Ishikawa (cell line): ENCODE results near the gene EIF3L.

ENCODE experiments used
- CEBPB ChIP-seq: IDR thresholded peaks from 2 replicates; pipeline ENCODE4 v1.6.1; 2012
- CREB1 ChIP-seq: IDR thresholded peaks from 2 replicates; pipeline ENCODE4 v1.6.1; 2012; ENCODE audit warnings: low read depth
- EGR1 ChIP-seq: IDR thresholded peaks from 2 replicates; pipeline ENCODE4 v1.6.1; 2012
- EP300 ChIP-seq: IDR thresholded peaks from 2 replicates; pipeline ENCODE4 v1.6.1; 2012; ENCODE audit warnings: borderline replicate concordance
- FOXM1 ChIP-seq: IDR thresholded peaks from 2 replicates; pipeline ENCODE4 v1.6.1; 2012; ENCODE audit warnings: low read depth, borderline replicate concordance
- MAX ChIP-seq: IDR thresholded peaks from 2 replicates; pipeline ENCODE4 v1.6.1; 2012
- NFIC ChIP-seq: IDR thresholded peaks from 2 replicates; pipeline ENCODE4 v1.6.1; 2012
- RAD21 ChIP-seq: IDR thresholded peaks from 2 replicates; pipeline ENCODE4 v1.6.1; 2012; ENCODE audit warnings: low read depth
- REST ChIP-seq: IDR thresholded peaks from 2 replicates; pipeline ENCODE4 v1.6.1; 2012; ENCODE audit warnings: low read depth, mild to moderate bottlenecking
- TAF1 ChIP-seq: IDR thresholded peaks from 2 replicates; pipeline ENCODE4 v1.6.1; 2012; ENCODE audit warnings: low read depth, mild to moderate bottlenecking
- TCF12 ChIP-seq: IDR thresholded peaks from 2 replicates; pipeline ENCODE4 v1.6.1; 2012; ENCODE audit warnings: low read depth
- TEAD4 ChIP-seq: IDR thresholded peaks from 2 replicates; pipeline ENCODE4 v1.6.1; 2012
- USF1 ChIP-seq: IDR thresholded peaks from 2 replicates; pipeline ENCODE4 v1.6.1; 2012
- YY1 ChIP-seq: IDR thresholded peaks from 2 replicates; pipeline ENCODE4 v1.6.1; 2012; ENCODE audit warnings: low read depth
- ZBTB7A ChIP-seq: IDR thresholded peaks from 2 replicates; pipeline ENCODE4 v1.6.1; 2012; ENCODE audit warnings: low read depth

The EIF3L gene

GRCh38 chr22:37925767-37926166 lies 76.5 kb downstream of the EIF3L start:
- TF ChIP-seq TCF12 (no peak), TAF1 (no peak), EP300 (no peak), MAX (no peak), USF1 (no peak), EGR1 (no peak), CEBPB (no peak), CREB1 (no peak), RAD21 (no peak), ZBTB7A (no peak), NFIC (no peak), TEAD4 (no peak), YY1 (no peak), FOXM1 (no peak), REST (no peak)

DNA sequence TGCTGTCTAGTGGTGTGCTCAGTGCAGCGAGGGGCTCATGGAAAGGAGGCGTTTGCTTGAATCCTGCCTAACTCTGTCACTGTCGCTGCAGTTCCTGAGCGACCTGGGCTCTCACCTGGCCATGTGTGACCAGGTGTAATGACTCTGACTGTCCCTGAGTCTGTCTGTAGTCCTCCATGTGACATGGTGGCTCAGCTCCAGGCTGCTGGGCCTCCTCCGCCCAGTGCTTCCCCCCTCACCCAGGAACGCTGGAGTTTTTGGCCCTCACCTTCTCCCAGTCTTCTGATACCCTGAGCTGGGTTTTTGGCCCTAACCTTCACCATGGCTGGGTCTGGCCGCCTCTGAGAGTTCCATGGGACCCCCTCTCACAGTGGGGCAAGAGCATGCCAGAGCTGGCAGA lies 77.1 kb downstream of the EIF3L start:
- TF ChIP-seq TEAD4 (no peak), RAD21 (no peak), YY1 (no peak), ZBTB7A (no peak), MAX (no peak), CREB1 (no peak), TAF1 (no peak), CEBPB (no peak), FOXM1 (no peak), EGR1 (no peak), TCF12 (no peak), USF1 (no peak), EP300 (no peak), NFIC (no peak), REST (no peak)

DNA sequence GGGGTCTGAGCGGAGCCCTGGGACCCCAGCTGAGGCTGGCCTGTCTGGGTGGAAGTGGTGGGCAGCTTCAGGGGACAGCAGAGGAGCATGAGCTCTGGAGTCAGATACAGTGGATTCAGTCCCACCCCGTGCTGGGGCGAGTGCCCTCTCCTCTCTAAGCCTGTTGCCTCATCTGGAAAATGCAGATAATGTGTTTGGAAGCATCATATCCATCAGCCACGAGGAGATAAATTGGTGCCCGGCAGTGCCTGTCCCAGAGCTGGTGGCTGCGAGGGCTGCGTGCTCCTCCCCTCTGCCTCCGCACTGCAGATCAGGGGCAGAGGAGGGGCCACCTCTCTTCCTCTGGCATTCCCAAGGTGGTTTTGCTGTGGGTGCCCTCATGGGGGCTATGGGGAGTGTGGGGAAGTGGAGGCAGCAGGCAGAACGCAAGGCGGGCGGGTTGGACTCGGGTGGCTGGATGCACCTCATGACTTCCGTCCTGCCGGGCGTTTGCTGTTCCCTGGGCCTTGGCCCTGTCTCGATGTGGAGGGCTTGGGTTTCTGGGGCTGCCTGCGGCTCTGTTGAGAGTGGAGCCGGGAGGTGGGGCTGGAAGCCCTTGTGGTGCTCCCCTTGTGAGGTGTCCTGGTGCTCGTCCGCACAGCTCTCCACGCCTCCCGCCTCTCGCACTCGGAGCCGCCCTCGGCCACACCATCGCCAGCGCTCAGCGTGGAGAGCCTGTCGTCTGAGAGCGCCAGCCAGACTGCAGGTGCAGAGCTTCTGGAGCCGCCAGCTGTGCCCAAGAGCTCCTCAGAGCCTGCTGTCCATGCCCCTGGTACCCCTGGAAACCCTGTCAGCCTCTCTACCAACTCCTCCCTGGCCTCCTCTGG lies 77.8 kb downstream of the EIF3L start:
- no peak for TF ChIP-seq CEBPB
- no peak for TF ChIP-seq USF1
- TF ChIP-seq REST: no peak

- TF ChIP-seq REST (no peak), TAF1 (no peak), EGR1 (no peak), ZBTB7A (no peak), EP300 (no peak), RAD21 (no peak), CEBPB (no peak), CREB1 (no peak), TCF12 (no peak), TEAD4 (no peak), YY1 (no peak), NFIC (no peak)
Observed at GRCh38 chr22:37927637-37927936, 78.4 kb downstream of the EIF3L start.
